ENCODE results near the gene PLXNB3.

Gene PLXNB3

DNA sequence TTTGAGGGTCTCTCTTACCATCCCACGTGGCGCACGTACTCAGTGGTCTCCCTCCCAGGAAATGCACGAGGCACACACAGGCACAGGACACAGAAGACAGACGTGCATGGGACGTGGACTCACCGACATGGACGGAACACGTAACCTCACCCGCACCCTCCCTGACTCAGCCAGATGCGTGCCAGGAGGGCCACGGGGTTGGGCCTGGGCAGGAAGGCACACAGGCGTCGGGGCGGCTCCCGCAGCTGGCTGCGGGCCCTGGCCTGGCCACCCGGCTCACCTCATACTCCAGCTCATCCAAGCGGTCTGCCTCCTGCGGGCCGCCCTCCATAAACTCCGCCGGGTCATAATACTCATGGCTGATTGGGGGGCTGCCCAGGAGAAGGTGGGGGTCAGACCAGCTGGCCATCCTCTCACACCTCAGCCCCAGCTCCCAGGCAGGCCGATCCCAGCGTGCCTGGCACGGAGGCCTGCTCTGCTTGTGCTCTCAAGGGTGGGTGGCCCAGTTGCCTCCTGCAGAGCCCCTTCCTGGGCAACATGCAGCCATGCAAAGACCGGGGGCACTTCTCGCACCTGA, 43.0 kb downstream of the PLXNB3 start:
- H3K79me2 ChIP-seq (ENCODE audit: insufficient read depth, low read depth) = no peaks in the 10 kb centered on the region
- no peak overlapping the region for H3K27ac ChIP-seq
- H3K4me2 ChIP-seq = no peak overlapping the region
- no peaks in the 10 kb centered on the region for H3K4me1 ChIP-seq (ENCODE audit: low read depth, poor library complexity, severe bottlenecking)
- no peak overlapping the region for H3K4me3 ChIP-seq (IDR thresholded peaks at IDR 0.05; ENCODE audit: insufficient read depth, low read depth, low read length)
- no peaks in the 10 kb centered on the region for H3K36me3 ChIP-seq (ENCODE audit: insufficient read depth)
- no peak overlapping the region for H3K9ac ChIP-seq
- TF ChIP-seq, protein P1, sequence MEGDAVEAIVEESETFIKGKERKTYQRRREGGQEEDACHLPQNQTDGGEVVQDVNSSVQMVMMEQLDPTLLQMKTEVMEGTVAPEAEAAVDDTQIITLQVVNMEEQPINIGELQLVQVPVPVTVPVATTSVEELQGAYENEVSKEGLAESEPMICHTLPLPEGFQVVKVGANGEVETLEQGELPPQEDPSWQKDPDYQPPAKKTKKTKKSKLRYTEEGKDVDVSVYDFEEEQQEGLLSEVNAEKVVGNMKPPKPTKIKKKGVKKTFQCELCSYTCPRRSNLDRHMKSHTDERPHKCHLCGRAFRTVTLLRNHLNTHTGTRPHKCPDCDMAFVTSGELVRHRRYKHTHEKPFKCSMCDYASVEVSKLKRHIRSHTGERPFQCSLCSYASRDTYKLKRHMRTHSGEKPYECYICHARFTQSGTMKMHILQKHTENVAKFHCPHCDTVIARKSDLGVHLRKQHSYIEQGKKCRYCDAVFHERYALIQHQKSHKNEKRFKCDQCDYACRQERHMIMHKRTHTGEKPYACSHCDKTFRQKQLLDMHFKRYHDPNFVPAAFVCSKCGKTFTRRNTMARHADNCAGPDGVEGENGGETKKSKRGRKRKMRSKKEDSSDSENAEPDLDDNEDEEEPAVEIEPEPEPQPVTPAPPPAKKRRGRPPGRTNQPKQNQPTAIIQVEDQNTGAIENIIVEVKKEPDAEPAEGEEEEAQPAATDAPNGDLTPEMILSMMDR (conservative IDR thresholded peaks at IDR 0.05; ENCODE audit: low read depth, low read length) = no peak
- H4K20me1 ChIP-seq (ENCODE audit: insufficient read depth) = no peaks in the 10 kb centered on the region
- H3K27me3 ChIP-seq (ENCODE audit: insufficient read depth, low read depth) = peaks cover 27% of the 10 kb centered on the region; the same call in 1 of the 2 replicates
- no peak overlapping the region for H2AFZ ChIP-seq (ENCODE audit: low read depth)

DNA sequence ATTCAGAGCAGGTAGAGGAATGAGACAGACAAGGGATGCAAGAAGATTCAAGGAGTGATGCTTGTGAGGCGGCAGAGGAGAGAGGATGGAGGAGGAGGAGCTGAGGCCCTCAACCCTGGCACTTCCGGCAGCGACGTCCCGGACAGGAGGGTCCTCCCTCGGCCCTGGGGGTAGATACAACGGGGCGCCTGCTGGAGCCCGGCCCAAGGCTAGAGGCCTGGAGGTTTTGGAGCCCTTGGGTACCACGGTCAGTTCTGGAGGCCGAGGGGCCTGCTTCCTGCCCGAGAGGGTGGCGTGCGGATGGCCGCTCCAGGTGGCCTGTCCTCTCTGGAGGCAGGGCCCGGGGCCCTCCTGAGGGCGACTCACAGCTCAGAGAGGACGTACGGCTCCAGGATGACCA, 43.9 kb downstream of the PLXNB3 start:
- H3K4me1 ChIP-seq (ENCODE audit: low read depth, poor library complexity, severe bottlenecking) = no peaks in the 10 kb centered on the region
- no peak overlapping the region for H2AFZ ChIP-seq (ENCODE audit: low read depth)

DNA sequence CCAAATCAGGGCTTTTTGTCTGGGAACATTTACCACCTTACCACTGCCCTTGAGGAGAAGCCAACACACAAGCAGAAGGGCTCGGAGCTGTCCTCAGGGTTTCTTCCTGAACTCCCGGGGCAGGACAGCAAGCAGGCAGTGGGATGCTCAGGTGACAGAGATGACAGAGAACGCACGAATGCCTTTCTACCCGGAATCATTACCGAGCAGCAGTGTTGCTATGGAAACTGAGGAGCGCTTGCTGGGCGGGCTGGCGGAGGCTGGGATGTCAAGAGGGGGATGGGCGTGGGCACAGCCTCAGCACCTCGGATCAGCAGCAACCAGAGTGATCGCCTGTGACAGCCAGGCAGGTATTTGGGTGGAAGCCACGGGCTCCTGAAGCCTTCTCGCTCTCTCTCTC, 48.2 kb downstream of the PLXNB3 start:
- H3K4me3 ChIP-seq (IDR thresholded peaks at IDR 0.05; ENCODE audit: insufficient read depth, low read depth, low read length) = no peak overlapping the region
- H3K79me2 ChIP-seq (ENCODE audit: insufficient read depth, low read depth) = no peaks in the 10 kb centered on the region
- TF ChIP-seq, protein P1 (conservative IDR thresholded peaks at IDR 0.05; ENCODE audit: low read depth, low read length) = no peak
- no peak overlapping the region for H3K9ac ChIP-seq
- no peak overlapping the region for H2AFZ ChIP-seq (ENCODE audit: low read depth)
- no peaks in the 10 kb centered on the region for H3K4me1 ChIP-seq (ENCODE audit: low read depth, poor library complexity, severe bottlenecking)
- H3K4me2 ChIP-seq = no peak overlapping the region
- H3K27ac ChIP-seq = no peak overlapping the region
- no peaks in the 10 kb centered on the region for H4K20me1 ChIP-seq (ENCODE audit: insufficient read depth)
- H3K36me3 ChIP-seq (ENCODE audit: insufficient read depth) = no peaks in the 10 kb centered on the region
- H3K27me3 ChIP-seq (ENCODE audit: insufficient read depth, low read depth) = peaks cover 26% of the 10 kb centered on the region

More for the DNA sequence above, 43.9 kb downstream of the PLXNB3 start:
- Histone ChIP-seq H3K4me3 (IDR thresholded peaks at IDR 0.05; ENCODE audit: insufficient read depth, low read depth, low read length) (no peak overlapping the region), H3K27ac (no peak overlapping the region), H4K20me1 (ENCODE audit: insufficient read depth) (no peaks in the 10 kb centered on the region), H3K36me3 (ENCODE audit: insufficient read depth) (no peaks in the 10 kb centered on the region), H3K79me2 (ENCODE audit: insufficient read depth, low read depth) (no peaks in the 10 kb centered on the region), H3K9ac (no peak overlapping the region), H3K27me3 (ENCODE audit: insufficient read depth, low read depth) (peaks cover 31% of the 10 kb centered on the region), H3K4me2 (no peak overlapping the region)
- TF ChIP-seq, protein P1 (conservative IDR thresholded peaks at IDR 0.05; ENCODE audit: low read depth, low read length) = no peak

DNA sequence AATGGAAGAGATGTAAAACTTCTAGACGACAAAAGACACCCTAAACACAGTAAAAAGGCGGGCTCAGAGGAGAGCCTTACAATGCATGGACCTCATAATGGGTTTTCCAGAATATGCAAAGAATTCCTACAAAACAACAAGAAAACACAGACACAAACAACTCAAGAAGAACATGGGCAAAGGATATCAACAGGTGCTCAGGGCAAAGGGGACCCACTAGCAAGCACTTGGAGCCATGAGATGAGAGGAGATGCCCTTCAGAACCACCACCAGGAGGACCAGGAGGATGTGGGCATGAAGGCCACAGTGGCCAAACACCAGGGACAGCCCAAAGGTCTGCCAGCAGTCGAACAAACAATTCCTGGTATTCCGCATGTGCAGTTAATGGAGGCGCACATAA, 49.1 kb downstream of the PLXNB3 start:
- no peaks in the 10 kb centered on the region for H3K79me2 ChIP-seq (ENCODE audit: insufficient read depth, low read depth)
- no peak overlapping the region for H3K4me3 ChIP-seq (IDR thresholded peaks at IDR 0.05; ENCODE audit: insufficient read depth, low read depth, low read length)
- no peaks in the 10 kb centered on the region for H3K4me1 ChIP-seq (ENCODE audit: low read depth, poor library complexity, severe bottlenecking)
- H3K4me2 ChIP-seq = no peak overlapping the region
- H3K27me3 ChIP-seq (ENCODE audit: insufficient read depth, low read depth) = peaks cover 34% of the 10 kb centered on the region
- TF ChIP-seq, protein P1 (conservative IDR thresholded peaks at IDR 0.05; ENCODE audit: low read depth, low read length) = no peak
- no peak overlapping the region for H2AFZ ChIP-seq (ENCODE audit: low read depth)
- no peak overlapping the region for H3K27ac ChIP-seq
- no peaks in the 10 kb centered on the region for H3K36me3 ChIP-seq (ENCODE audit: insufficient read depth)
- H4K20me1 ChIP-seq (ENCODE audit: insufficient read depth) = no peaks in the 10 kb centered on the region
- H3K9ac ChIP-seq = no peak overlapping the region
